ENCODE results near the gene LLGL2.
"Not testable (repeated sequence)": the region's sequence is repeated elsewhere in the genome, so short reads cannot be mapped to it uniquely, and the experiment has no call there.

Gene LLGL2

DNA sequence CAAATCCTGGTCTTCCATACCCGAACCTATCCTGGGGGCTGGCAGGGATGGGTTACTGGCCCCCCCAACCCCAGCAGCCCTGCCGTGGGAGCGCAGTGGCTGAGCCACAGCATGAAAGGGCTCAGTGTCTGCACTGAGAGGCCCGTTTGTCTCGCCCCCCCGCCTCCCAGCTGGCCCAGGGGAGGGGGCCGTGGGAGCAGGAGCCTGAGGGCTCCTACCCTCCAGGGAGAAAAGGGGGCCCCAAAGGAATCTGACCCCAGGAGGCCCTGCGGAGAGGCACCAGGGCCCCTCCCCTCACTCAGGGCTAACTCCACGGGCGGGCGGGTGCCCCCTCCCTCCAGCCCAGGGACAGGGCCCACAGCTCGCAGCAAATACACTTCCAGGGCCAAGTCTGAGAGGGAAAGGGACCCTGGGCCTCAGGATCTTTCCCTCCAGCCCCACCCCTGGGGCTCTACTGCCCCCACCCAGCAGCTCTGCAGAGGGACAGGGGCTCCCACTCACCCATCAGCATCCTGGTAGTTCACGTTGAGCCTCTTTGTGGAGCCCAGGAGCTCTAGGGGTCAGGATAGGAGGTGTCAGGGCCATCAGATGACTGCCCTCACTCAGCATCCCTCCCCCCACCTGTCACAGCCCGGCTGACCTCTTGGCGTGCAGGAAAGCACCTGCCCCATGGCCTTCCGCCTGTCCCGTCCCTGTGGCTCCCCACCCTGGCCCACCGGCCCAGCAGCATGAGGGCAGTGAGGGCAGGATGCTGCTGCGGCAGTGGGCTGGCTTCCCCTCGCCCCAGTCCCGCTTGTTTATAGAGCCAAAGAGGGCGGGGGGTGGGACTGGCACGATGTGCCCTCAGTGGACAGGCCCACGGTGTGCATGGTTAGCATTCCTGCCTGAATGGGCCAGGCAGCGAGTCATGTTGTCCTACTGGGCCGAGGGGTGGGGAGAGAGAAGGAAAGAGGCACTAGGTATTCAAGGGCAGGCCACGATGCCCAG is 17.5 kb upstream of the LLGL2 start:
- no peak for DNase-seq

DNA sequence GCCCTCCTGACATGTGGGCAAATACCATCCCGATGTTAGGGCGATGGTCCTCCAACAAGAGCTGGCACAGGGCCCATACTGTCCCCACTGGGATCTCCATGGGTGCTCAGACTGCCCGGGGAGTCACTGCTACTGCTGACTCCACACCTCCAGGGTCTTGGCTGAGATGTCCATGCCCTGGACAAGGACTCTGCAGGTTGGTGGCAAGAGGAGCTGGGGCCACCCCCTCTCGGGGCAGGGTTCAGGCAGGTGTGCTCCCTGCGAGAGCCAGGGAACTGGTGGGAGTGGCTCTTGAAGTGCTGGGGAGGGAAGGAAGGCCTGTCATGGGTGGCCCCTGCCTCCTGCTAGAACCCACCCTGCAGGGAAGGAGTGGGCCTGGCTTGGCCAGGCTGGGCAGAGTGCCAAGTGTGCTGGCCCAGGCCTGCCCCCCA is 16.6 kb upstream of the LLGL2 start:
- DNase-seq, result no peak

DNA sequence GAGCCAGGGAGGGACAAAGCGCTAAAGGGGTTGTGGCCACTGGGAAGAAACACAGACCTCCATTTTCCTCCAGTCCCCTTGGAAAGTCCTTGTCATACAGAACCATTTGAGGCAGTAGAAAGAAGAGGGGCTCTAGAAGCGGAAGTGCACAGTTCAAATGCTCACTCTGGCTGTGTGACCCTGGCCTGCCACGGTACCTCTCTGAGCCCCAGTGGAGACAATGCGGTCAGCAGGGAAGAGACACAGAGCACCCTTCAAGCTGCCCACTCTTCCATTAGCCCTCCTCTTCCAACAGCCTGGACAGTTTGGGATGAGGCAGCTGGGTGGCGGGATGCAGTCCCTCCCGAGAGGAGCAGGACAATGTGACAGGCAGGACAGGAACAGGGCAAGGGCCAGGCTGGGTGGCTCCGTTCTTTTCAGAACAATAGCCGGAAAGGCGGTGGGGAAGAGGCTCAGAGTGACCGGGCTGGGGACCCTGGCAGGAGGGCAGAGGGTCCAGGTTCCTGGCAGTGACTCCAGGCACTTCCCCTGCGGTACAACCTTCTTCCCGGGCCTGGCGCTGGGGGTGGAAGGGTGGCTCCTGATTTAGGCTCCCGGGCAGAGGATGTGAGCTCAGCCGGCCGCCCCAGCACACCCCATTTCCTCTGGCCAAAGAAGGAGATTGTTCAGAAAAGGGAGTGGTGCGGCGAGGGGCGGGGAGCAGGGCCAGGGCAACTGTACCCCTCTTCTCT is 15.8 kb upstream of the LLGL2 start:
- DNase-seq, result no peak

DNA sequence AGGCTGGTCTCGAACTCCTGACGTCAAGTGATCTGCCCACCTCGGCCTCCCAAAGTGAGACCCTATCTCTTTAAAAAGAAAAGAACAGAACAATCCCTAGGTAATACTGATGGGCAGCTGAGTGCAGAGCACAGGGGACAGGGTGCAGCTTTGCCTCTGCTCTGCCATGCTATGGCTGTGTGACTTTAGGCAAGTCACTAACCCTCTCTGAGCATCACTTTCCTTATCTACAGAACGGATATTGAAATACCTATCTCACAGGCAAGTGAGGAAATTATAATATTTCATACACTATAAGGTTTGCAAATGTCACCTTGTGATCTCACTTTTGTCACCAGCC is 14.3 kb upstream of the LLGL2 start:
- no peak for DNase-seq

DNA sequence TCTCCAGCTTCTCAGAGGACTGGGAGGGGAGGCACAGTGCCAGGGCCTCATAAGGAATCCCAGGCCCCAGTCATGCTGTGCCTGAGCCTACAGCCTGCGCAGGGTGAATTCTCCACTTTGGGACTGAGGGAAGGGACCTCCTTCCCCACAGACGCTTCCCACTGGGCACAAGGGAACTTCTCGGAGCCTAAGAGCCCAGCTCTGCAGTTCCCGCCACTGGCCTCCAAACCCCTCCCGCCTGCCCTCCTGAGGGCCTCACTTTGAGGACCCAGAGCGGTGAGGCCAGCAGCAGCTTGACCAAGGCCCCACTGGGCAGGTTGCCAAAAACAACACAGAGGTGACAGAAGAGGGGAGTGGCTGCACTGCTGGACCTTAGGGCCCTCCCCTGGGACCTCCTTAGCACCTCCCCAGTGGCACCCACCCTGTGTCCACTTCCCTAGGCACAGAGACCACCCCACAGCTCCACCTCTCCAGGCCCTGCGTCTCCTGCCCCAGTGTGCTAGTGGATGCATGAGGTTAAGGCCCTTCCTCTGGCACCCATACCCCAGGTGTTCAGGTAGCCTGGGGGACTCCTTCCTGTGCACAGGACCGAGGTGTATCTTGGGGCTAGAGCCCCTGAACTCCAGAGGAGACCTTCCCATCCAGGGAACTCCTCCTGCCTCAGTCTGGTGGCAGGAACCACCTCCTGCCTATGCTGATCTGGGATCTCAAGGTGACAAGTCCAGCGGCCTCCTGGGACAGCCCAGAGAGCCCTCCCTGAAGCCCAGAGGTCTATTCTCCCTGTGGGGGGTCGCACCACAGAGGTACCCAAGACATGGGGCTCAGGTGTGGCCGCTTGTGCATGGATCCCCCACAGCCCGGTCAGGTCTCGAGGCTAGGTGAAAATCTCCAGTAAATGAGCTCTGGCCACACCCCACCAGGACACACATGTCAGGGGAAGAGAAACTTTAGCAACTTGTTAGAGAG is 13.6 kb upstream of the LLGL2 start:
- no peak for DNase-seq

DNA sequence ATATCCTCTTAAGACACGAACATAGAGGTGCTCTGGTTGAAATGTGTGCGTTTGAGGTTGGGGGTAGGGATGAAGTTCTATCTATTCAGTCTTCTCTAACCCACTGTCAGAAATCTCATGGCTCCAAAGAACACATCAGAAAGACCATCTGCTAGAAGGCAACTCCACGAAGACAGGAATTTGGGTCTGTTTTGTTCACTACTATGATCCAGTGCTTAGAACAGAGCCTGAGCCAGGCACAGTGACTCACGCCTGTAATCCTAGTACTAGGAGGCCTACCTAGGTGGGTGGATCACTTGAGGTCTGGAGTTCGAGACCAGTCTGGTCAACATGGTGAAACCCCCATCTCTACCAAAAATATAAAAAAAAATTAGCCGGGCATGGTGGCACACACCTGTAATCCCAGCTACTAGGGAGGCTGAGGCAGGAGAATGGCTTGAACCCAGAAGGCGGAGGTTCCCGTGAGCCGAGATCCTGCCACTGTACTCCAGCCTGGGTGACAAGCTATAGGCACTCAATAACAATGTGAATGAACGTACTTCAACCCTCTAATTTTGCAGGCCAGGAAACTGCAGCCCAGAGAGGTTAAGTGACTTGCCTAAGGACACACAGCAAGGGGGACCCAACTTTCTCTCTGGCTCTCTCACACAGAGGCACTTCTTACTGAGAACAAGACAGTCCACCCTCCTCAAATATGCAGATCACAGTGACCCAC is 12.4 kb upstream of the LLGL2 start:
- no peak for DNase-seq

DNA sequence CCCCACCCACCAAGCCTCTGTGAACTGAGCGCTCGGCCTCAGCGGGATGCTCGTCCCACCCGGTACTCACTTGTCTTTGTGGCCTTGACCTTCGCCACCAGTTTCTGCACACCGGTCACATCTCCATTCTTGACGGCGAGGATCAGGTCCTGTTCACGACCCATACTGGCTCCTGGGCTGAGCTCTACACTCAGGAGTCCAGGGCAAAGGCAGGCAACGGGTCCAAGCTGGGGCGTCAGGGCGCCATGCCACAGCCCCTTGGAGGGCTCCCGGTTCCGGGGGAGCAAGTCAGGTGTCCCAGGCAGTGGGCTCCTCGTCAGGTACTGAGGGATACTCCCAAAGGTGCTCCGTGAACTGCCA is 11.9 kb upstream of the LLGL2 start:
- no peak for DNase-seq

DNA sequence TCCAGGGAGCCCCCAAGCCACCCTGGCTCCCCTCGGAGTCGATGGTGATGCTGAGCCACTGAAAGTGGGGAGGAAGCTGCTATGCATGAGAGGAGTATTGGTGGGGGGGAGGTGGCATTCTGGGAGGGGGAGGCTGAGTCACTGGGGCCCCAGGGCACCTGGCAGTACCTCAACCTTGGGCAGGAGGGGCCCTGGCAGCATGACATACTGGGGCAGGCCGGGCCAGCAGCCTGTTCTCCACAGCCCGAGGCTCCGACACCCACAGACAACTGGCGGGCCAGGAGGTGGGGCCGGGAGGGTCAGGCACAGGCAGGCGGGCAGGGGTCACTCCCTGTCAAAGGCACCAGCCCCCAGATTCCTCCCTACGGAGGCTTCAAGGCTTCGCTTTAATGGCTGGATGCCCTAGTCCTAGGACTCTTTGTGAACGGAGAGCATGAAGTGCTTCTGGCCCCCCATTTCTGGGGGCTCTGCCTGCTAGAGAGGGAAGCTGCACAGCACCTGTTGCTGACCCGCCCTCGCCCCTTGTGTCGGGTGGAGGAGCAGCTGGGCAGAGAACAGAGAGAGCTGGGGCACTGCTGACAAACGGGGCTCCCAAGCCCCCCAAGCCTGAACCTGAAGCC is 11.1 kb upstream of the LLGL2 start:
- no peak for DNase-seq

DNA sequence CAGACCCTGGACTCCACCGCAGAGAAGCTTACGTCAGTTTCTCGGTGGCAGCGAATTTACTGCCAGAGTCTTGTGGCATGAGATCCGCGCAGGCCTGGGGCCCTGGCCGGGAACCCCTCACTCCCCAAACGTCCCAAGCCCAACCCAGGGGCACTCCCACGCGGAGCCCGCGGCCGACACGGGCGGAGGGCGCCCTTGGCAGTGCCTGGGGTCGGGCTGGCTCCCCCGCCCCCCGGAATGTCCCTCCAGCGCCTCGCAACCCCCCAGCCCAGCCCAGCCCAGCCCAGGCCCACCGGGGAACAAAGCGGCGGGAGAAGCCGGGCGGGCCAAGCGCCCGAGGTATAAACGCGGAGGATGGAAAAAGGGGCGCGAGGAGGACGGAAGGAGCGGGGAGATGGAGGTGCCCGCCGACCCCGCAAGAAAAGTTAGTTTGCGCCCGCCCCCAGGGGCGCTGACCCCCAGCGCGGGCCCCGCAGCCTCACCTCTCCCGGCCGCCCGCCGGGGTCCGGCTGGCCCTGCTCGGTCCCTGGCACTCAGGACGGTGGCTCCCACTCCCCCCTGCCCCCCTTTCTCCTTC is 10.5 kb upstream of the LLGL2 start:
- DNase-seq, result no peak

DNA sequence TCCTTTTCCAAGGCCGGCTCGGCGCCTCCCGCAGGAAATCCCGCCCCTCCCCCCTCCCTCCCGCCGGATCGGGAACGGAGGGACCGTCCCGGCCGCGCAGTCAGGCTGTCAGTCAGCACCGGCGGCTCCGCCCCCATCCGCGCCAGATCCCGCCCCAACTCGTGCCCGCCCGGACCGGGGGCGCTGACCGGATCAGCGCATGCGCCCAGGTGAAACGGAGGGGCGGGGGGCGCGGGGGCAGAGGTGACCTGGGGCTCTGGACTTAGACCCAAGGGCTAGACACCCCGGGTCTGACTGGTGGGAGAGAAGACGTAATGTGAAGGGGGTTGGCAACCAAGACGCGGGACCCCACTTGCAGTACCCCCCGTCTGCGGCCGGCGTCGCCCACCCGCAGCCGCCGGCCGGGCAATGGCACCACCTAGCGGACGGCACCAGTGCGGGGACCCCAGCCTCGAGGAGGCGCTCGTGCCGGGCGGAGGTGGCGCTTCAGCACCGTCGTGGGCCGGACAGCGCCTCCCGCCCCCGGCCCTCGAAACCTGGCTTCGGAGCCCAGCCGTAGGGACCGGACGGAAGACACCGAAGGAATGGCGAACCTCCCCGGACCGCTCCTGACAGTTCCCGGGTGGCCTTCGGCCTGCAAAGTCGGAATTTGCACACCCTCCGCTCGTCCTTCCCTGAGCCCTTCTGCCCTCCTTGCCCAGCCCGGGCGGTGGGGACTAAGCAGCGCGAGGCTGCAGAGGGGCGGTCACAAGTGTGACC is 9.8 kb upstream of the LLGL2 start, which contains the start of gene CASKIN2:
Gene CASKIN2, minus strand, starts transcription at position 42 of the 759 bp plus-strand sequence. CDS start 1,733 bp downstream, outside the sequence.
- peak; percentile 87 for DNase-seq

DNA sequence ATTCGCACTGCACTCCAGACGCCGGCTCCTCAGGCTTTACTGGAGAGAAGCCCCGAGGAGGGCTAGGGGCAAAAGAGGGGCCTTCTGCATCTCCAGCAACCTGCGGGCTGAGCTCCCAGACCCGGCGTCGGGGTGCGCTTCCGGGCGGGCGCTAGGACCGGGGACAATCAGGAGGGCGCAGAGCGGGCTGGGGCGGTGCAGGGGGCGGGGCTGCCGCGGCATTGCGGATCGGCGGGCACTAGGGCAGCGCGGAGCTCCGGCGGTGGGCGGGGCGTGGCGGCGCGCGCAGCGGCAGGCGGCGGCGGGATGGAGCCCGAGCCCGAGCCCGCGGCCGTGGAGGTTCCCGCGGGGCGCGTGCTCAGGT is 9.3 kb upstream of the LLGL2 start, which contains the start of gene TSEN54:
Gene TSEN54, plus strand, starts transcription at position 274 of the 364 bp plus-strand sequence. Its CDS starts 33 bp downstream, at position 307.
- peak; percentile 82 for DNase-seq

DNA sequence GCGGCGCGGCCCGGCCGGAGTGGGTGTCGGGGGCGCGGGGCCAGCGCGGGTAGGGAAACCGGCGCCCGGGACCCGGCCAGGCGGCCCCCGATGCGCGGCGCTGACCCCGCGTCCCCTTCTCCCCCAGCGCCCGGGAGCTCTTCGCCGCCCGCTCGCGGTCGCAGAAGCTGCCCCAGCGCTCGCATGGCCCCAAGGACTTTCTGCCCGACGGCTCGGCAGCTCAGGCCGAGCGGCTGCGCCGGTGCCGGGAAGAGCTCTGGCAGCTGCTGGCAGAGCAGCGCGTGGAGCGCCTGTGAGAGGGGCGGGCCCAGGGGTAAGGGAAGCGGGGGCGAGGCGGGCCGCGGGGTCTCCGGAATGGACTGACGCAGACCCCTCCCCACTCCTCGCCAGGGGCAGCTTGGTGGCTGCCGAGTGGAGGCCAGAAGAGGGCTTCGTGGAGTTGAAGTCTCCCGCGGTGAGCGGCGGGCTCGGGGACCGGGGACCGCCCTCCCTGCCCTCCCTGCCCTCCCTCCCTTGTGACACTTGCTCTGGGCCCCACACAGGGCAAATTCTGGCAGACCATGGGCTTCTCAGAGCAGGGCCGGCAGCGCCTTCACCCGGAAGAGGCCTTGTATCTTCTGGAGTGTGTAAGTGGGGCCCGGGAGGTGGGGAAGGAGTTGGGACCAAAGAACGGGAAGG is 8.7 kb upstream of the LLGL2 start:
- no peak for DNase-seq

DNA sequence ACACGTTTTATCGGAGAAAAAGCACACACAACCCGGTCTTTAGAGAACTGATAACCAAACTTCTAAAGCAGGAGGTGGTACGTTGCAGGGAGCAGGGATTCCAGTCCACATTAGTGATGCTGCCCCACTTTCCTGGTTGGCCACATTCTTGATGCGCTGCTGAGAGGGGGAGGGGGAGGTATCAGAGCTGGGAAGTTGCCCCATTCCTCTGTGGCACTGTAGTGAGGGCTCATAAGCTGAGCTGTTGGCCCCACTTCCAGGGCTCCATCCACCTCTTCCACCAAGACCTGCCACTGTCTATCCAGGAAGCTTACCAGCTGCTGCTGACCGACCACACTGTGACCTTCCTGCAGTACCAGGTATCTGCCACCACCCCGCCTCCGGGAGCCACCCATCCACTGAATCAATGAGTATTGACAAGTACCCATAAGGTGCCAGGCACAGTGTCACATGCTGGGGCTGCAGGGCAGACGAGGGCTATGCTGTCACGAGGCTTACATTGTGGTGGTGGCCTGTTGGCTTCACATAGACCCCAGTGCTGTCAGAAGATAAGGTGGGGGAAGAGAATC is 8.1 kb upstream of the LLGL2 start:
- no peak for DNase-seq

DNA sequence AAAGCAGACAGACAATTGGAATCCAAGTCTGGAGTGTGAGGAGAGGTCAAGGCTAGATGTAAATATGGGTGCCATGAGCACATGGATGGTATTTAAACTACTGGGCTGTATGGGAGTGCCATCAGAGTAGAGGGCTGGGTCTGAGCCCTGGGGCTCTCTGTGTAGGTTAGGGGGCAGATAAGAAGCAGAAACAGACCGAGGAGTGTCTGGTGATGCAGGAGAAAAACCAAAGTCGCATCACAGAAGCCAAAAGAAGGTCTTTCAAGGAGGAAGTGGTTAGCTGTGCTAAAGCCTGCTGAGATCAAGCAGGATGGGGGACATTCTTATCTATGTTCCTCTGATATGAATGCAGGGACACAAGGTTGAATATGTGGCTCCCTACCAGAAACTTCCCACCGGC is 7.3 kb upstream of the LLGL2 start:
- no peak for DNase-seq

DNA sequence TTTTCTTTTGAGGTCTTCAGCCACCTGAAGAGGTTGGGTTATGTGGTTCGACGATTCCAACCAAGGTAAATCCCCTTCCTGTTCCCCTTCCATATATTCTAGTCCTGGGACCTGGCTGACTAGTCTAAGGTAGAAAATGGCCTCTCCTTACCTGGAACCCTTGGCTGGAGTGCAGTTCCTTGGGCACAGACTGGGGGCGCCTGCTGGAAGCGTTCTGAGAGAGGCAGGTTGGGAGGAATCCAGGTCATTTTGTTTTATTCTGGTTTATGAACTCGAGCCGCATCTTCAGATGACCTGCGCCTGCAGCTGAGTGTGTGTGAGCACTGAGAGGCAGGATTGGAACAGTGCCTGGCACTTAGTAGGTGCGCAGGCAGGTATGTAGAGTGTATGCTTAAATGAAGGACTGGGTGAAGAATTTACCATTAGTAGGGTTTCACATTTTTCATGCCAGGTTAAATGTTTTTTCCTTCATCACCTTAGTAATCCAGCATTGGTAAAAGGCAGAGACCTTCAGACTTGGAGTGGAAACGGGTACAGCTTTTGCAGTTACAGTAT is 6.4 kb upstream of the LLGL2 start:
- no peak for DNase-seq

DNA sequence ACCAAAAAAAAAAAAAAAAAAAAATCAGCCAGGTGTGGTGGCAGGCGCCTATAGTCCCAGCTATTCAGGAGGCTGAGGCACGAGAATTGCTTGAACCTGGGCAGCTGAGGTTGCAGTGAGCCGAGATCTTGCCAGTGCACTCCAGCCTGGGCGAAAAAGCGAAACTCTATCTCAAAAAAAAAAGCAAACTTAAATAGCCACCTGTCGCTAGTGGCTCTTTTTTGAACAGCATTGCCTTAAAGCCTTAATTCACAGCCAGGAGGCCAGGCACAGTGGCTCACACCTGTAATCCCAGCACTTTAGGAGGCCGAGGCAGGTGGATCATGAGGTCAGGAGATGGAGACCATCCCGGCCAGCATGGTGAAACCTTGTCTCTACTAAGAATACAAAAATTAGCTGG is 5.1 kb upstream of the LLGL2 start:
- DNase-seq, result not testable (repeated sequence)

DNA sequence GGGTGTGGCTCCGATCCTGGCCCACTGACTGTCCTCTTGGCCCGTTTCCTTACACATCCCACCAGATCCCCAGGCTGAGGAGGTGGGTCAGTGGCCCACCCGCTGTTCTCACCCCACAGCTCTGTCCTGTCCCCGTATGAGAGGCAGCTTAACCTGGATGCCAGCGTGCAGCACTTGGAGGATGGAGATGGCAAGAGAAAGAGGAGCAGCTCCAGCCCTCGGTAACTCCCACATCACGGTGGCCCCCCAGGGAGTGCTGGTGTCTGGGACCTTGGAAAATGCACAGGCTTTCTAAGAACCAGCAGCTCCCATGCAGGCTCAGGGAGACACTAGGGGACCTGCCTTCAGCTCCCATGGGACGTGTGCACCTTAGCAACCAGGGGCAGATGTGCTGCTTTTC is 4.2 kb upstream of the LLGL2 start:
- no peak for DNase-seq

DNA sequence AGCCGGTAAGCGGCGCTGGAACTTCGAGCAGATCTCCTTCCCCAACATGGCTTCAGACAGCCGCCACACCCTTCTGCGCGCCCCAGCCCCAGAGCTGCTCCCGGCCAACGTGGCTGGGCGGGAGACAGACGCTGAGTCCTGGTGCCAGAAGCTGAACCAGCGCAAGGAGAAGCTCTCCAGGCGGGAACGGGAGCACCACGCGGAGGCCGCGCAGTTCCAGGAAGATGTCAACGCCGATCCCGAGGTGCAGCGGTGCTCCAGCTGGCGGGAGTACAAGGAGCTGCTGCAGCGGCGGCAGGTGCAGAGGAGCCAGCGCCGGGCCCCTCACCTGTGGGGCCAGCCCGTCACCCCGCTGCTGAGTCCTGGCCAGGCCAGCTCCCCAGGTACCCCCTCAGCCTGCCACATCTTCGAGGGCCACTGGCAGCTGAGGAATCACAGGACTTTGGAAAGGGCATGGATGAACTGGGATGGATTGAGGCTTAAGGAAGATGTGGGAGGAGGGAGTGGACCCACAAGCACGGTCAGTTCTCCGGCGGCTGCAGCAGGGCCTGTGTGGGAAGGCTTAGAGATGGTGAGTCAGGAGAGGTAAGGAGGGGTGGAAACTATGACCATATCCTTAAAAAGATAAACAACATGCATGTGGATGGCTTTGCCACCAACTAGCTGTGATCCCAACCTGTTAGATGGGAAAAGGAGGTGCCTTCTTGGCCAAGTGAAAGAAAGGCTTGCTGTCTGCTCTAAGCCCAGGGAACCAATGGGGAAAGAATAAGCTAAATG is 3.4 kb upstream of the LLGL2 start:
- no peak for DNase-seq

Measured in NCI-H1105 (cell line).